Lower leg skin (tissue), 4 donors: ENCODE measurements around the gene HBD. TPM values are rescaled to one million over a fixed set of nuclear protein-coding genes. Genes with fewer than 3 reads are reported as not detected.

Experiments
- DNase-seq, 2 donors: peaks; one replicate each; pipeline ENCODE4 v3.0.0-alpha.2; 2019; ENCODE audit warnings: low spot score in 2 of 2
- H3K4me3 ChIP-seq: fragments of 200-600 bp; sonication (generic); 2 replicates; pipeline ENCODE4 v1.5.1; 2017; ENCODE audit warnings: mild to moderate bottlenecking, low read depth; ENCODE audit not compliant: poor library complexity, severe bottlenecking
- CTCF ChIP-seq, 3 donors: fragments of 450-650 bp; IDR thresholded peaks; one replicate each; pipeline ENCODE4 v1.5.1; 2016; ENCODE audit warnings: antibody characterized with exemption in 3 of 3, mild to moderate bottlenecking in 3 of 3, moderate library complexity in 2 of 3
- POLR2A ChIP-seq, 2 donors: fragments of 450-650 bp; IDR thresholded peaks; one replicate each; pipeline ENCODE4 v1.6.1; 2016 to 2017; ENCODE audit warnings: antibody characterized with exemption in 2 of 2, mild to moderate bottlenecking in 1 of 2, moderate library complexity in 1 of 2
- WGBS, 2 donors: methylation state at CpG; one replicate each; pipeline ENCODE4 v1.1.5; 2018; 5-methylcytosine and 5-hydroxymethylcytosine counted together
- intact Hi-C: fragments of 100-400 bp; cut with DNase I; formaldehyde crosslinking; loops from one replicate; pipeline ENCODE4 v1.15.0; 2023; ENCODE audit warnings: low total_unique reads
- total RNA-seq, 4 donors: library from RNA; depleted of rRNA; stranded (reverse); fragments of >200 nt; gene quantifications; one replicate each; pipeline ENCODE4 v1.1.0, GENCODE V29; 2016

Gene HBD
- total RNA-seq, 4 donors from 2014 or later, result not detected

GRCh38 chr11:5245155-5245554, 10.9 kb upstream of the HBD start:
- no peak for TF ChIP-seq POLR2A (IDR thresholded peaks at IDR 0.05)
- no peak for TF ChIP-seq CTCF (IDR thresholded peaks at IDR 0.05)
- 65 to 66% methylated on average over 2 of the region's 2 CpGs for WGBS, 2 donors

GRCh38 chr11:5243816-5244180, 9.5 kb upstream of the HBD start:
- H3K4me3 ChIP-seq, result no peak overlapping the region
- TF ChIP-seq POLR2A (IDR thresholded peaks at IDR 0.05) (no peak), CTCF (IDR thresholded peaks at IDR 0.05) (no peak)
- intact Hi-C loops, result no loop called here
- 78 to 79% methylated on average over 4 of the region's 4 CpGs for WGBS, 2 donors
- DNase-seq, result no peak

More at GRCh38 chr11:5245155-5245554, 10.9 kb upstream of the HBD start:
- no peak overlapping the region for H3K4me3 ChIP-seq
- no peak for DNase-seq
- intact Hi-C loops, result no loop called here

GRCh38 chr11:5242933-5243815, 8.9 kb upstream of the HBD start:
- H3K4me3 ChIP-seq, result no peak overlapping the region
- TF ChIP-seq POLR2A (IDR thresholded peaks at IDR 0.05) (no peak), CTCF (IDR thresholded peaks at IDR 0.05) (no peak)
- intact Hi-C loops, result no loop called here
- WGBS, 2 donors, result 69 to 75% methylated on average over 7 of the region's 7 CpGs
- no peak for DNase-seq

GRCh38 chr11:5242208-5242607, 7.9 kb upstream of the HBD start:
- 67 to 75% methylated on average over 2 of the region's 2 CpGs for WGBS, 2 donors
- TF ChIP-seq CTCF (IDR thresholded peaks at IDR 0.05), result no peak
- no peak for TF ChIP-seq POLR2A (IDR thresholded peaks at IDR 0.05)
- intact Hi-C loops, result no loop called here

GRCh38 chr11:5241458-5241857, 7.2 kb upstream of the HBD start:
- no peak for TF ChIP-seq POLR2A (IDR thresholded peaks at IDR 0.05)
- no peak for TF ChIP-seq CTCF (IDR thresholded peaks at IDR 0.05)
- WGBS, 2 donors, result 66% methylated on average over 3 of the region's 3 CpGs
- intact Hi-C loops, result no loop called here
- no peak for DNase-seq
- H3K4me3 ChIP-seq, result no peak overlapping the region

More at GRCh38 chr11:5242208-5242607, 7.9 kb upstream of the HBD start:
- no peak for DNase-seq
- H3K4me3 ChIP-seq, result no peak overlapping the region
